K562 (cell line): Measurements from ENCODE around the gene GPR152. TPM values are rescaled to one million over a fixed set of nuclear protein-coding genes. Genes with fewer than 3 reads are reported as not detected.

Experiments
- ARHGAP35 ChIP-seq: fragments of 450-650 bp; IDR thresholded peaks from 2 replicates; pipeline ENCODE4 v1.6.1; 2018; ENCODE audit not compliant: partially characterized antibody
- BCOR ChIP-seq: fragments of 450-650 bp; IDR thresholded peaks from 2 replicates; pipeline ENCODE4 v1.6.1; 2016
- CC2D1A ChIP-seq: fragments of 450-650 bp; IDR thresholded peaks from 2 replicates; pipeline ENCODE4 v1.6.1; 2017; ENCODE audit warnings: mild to moderate bottlenecking
- DNMT1 ChIP-seq: fragments of 450-650 bp; IDR thresholded peaks from 2 replicates; pipeline ENCODE4 v1.6.1; 2016; ENCODE audit warnings: antibody characterized with exemption, mild to moderate bottlenecking
- E2F5 ChIP-seq: sonication (generic); formaldehyde crosslinking; IDR thresholded peaks from 2 replicates; pipeline ENCODE4 v1.8.0; 2022; ENCODE audit warnings: mild to moderate bottlenecking, missing genetic modification reagents
- ELK1 ChIP-seq: sonication (generic); formaldehyde crosslinking; IDR thresholded peaks from 2 replicates; pipeline ENCODE4 v1.8.1; 2022; ENCODE audit warnings: missing genetic modification reagents
- FOXP4 ChIP-seq: sonication (generic); formaldehyde crosslinking; IDR thresholded peaks from 2 replicates; pipeline ENCODE4 v1.8.0; 2022; ENCODE audit warnings: mild to moderate bottlenecking, missing genetic modification reagents, borderline replicate concordance
- HDAC3 ChIP-seq: fragments of 450-650 bp; IDR thresholded peaks from 2 replicates; pipeline ENCODE4 v1.6.1; 2018; ENCODE audit warnings: borderline replicate concordance, mild to moderate bottlenecking, moderate library complexity; ENCODE audit not compliant: partially characterized antibody
- HDGF ChIP-seq: fragments of 450-650 bp; IDR thresholded peaks from 2 replicates; pipeline ENCODE4 v1.6.1; 2016
- HES1 ChIP-seq: fragments of 450-650 bp; IDR thresholded peaks from 2 replicates; pipeline ENCODE4 v1.6.1; 2016; ENCODE audit warnings: low read depth, mild to moderate bottlenecking, moderate library complexity
- MXD1 ChIP-seq: fragments of 250-450 bp; sonication (Bioruptor Pico); IDR thresholded peaks from 2 replicates; pipeline ENCODE4 v1.8.0; 2021; ENCODE audit warnings: borderline replicate concordance, mild to moderate bottlenecking, moderate library complexity; ENCODE audit not compliant: poor library complexity, severe bottlenecking
- SP2 ChIP-seq: IDR thresholded peaks from 2 replicates; pipeline ENCODE4 v1.6.1; 2011; ENCODE audit warnings: mild to moderate bottlenecking, low read depth, low read length, moderate library complexity; ENCODE audit not compliant: poor library complexity, severe bottlenecking; ENCODE audit errors: extremely low read depth
- SREBF1 ChIP-seq: fragments of 150-350 bp; IDR thresholded peaks from 2 replicates; pipeline ENCODE4 v1.6.1; 2014; ENCODE audit warnings: antibody characterized with exemption, low read depth, low read length, borderline replicate concordance
- TRIM25 ChIP-seq: fragments of 450-650 bp; IDR thresholded peaks from 2 replicates; pipeline ENCODE4 v1.7.0; 2016; ENCODE audit warnings: borderline replicate concordance
- ZNF143 ChIP-seq: sonication (generic); formaldehyde crosslinking; IDR thresholded peaks from 2 replicates; pipeline ENCODE4 v1.9.0; 2022; ENCODE audit warnings: mild to moderate bottlenecking, missing genetic modification reagents
- ZNF197 ChIP-seq: fragments of 200-800 bp; sonication (Bioruptor generic); IDR thresholded peaks from 2 replicates; pipeline ENCODE4 v1.6.1; 2016; ENCODE audit warnings: low read depth, missing genetic modification characterization, missing compliant biosample characterization
- ZNF217 ChIP-seq: sonication (generic); formaldehyde crosslinking; IDR thresholded peaks from 2 replicates; pipeline ENCODE4 v1.8.0; 2022; ENCODE audit warnings: mild to moderate bottlenecking, missing genetic modification reagents
- ZNF384 ChIP-seq: IDR thresholded peaks from 2 replicates; pipeline ENCODE4 v1.6.1; 2012; ENCODE audit warnings: low read depth, low read length, improper control_type of control experiment
- ZNF449 ChIP-seq: fragments of 250-450 bp; sonication (Bioruptor Pico); IDR thresholded peaks from 2 replicates; pipeline ENCODE4 v1.8.0; 2022; ENCODE audit warnings: moderate library complexity, mild to moderate bottlenecking, inconsistent platforms
- ZZZ3 ChIP-seq: fragments of 450-650 bp; IDR thresholded peaks from 2 replicates; pipeline ENCODE4 v1.6.1; 2016; ENCODE audit warnings: antibody characterized with exemption, mild to moderate bottlenecking, moderate library complexity
- polyA plus RNA-seq, 8 experiments: library from polyadenylated mRNA; depleted of rRNA in 4 of 8; stranded (reverse) in 5 of 8; unstranded in 3 of 8; fragments of >200 nt; fragmentation: Nextera tagmentation in 2 of 8; fragmentation: Illumina TruSeq in 1 of 8; extraction: Ambion mirVana in 2 of 8; extraction: Trizol in 1 of 8; gene quantifications; 2 replicates each; pipeline versions ENCODE4 v1.2.1 to v1.2.3, GENCODE V29; 2011 to 2014; ENCODE audit warnings: inconsistent platforms in 1 of 8, missing spikeins in 1 of 8
- total RNA-seq, 7 experiments: library from RNA; depleted of rRNA in 6 of 7; stranded (reverse); fragments of >200 nt in 6 of 7; fragmentation: Illumina TruSeq in 2 of 7; extraction: Trizol in 2 of 7; gene quantifications; 2 replicates each; pipeline versions ENCODE4 v1.2.1 to v1.2.3, GENCODE V29; 2011 to 2021; ENCODE audit warnings: low replicate concordance in 1 of 7

The GPR152 gene
- total and polyA plus RNA-seq, 9 of the 15 experiments (the other 6 are each of a cell fraction or from before 2014, with no cell fraction given), result not detected

- TF ChIP-seq E2F5 (CRISPR knock-in tag) (no peak), TRIM25 (no peak), ZNF217 (CRISPR knock-in tag) (no peak), HDAC3 (no peak), ZNF384 (0 out of 2 replicates have a peak, but pooled peaks have one; percentile 7), MXD1 (CRISPR knock-in tag) (no peak), DNMT1 (no peak), ARHGAP35 (no peak), FOXP4 (CRISPR knock-in tag) (no peak), HES1 (no peak), ZZZ3 (no peak), CC2D1A (peak; percentile 60; the same call in 1 of the 2 replicates), HDGF (no peak), ZNF449 (CRISPR knock-in tag) (no peak), ZNF143 (CRISPR knock-in tag) (no peak), SP2 (no peak), ELK1 (no peak), BCOR (0 out of 2 replicates have a peak, but pooled peaks have one; percentile 22), ZNF197 (CRISPR knock-in tag) (no peak), SREBF1 (no peak)
Measured at GRCh38 chr11:67436459-67437081, 16.0 kb downstream of the GPR152 start (continued).
